ENCODE measurements around the gene CSN3.

CSN3 gene

DNA sequence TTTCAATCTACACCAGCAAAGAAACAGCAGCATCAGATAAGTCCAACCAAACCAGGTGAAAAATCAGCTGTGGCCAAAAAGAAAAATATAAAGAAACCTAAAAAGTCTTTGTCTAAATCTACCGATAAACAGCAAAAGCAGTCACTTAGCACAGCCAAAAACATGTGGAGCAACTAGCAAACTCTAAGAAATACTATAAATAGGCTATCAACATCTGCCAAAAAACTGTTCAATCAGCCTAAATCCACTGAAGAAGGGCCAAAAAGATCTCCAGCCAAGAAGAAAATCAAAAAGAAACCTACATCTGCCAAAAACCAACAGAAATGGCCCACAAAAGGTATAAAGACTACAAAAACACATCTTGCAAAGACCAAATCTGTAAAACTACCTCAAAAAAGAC is 55.7 kb downstream of the CSN3 start:
- no peak for DNase-seq

DNA sequence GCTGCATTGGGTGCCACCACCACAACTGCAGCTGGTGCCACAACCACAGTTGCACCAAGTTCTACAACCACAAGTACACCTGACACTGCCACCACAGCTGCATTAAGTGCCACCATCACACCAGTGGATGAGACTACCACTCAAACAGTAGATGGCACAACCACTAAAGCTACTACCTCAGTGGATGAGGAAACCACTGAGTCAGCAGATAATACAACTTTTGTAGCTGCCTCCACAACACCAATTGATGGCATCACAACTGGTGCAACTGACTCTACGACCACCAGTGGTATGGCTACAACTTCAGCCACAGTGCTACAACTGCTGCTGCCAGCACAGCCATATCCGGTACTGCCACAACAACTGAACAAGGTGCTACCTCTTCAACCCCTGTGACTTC is 57.2 kb downstream of the CSN3 start:
- DNase-seq: no peak

- DNase-seq: no peak
Observed at GRCh38 chr4:70300215-70300614, 57.8 kb downstream of the CSN3 start.

All from NCI-H748 treated with DMSO at 0.1 percent for 48 hours (cell line).